ENCODE measurements around the gene HIVEP3.

GRCh38 chr1:41773842-41774241 lies 144.9 kb downstream of the HIVEP3 start:
- TF ChIP-seq, protein P1, sequence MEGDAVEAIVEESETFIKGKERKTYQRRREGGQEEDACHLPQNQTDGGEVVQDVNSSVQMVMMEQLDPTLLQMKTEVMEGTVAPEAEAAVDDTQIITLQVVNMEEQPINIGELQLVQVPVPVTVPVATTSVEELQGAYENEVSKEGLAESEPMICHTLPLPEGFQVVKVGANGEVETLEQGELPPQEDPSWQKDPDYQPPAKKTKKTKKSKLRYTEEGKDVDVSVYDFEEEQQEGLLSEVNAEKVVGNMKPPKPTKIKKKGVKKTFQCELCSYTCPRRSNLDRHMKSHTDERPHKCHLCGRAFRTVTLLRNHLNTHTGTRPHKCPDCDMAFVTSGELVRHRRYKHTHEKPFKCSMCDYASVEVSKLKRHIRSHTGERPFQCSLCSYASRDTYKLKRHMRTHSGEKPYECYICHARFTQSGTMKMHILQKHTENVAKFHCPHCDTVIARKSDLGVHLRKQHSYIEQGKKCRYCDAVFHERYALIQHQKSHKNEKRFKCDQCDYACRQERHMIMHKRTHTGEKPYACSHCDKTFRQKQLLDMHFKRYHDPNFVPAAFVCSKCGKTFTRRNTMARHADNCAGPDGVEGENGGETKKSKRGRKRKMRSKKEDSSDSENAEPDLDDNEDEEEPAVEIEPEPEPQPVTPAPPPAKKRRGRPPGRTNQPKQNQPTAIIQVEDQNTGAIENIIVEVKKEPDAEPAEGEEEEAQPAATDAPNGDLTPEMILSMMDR (IDR thresholded peaks at IDR 0.05) = no peak
- TF ChIP-seq POLR2A (IDR thresholded peaks at IDR 0.05) = no peak

Measured in esophagus squamous epithelium (tissue), 4 donors.